ENCODE data around the gene TMEM51.

DNA sequence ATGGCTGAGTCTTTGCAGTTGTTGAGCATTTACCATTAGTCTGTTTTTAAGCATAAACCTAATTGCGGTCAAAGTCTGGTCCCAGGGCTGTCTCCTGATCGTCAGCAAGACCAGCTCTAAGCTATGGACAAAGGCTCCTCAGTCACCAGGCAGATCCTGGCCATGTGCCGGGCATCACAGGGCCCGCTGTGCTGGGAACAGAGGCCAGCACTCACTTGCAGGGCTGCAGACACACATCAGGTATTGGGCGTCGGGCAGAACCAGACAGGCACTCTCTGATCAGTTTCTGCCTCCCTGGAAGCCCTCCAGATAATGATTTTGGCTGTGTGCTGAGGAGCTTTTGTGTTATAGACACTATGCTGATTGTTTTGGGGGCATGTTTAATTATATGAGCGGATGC lies 26.6 kb downstream of the TMEM51 start:
- TF ChIP-seq, protein P1, sequence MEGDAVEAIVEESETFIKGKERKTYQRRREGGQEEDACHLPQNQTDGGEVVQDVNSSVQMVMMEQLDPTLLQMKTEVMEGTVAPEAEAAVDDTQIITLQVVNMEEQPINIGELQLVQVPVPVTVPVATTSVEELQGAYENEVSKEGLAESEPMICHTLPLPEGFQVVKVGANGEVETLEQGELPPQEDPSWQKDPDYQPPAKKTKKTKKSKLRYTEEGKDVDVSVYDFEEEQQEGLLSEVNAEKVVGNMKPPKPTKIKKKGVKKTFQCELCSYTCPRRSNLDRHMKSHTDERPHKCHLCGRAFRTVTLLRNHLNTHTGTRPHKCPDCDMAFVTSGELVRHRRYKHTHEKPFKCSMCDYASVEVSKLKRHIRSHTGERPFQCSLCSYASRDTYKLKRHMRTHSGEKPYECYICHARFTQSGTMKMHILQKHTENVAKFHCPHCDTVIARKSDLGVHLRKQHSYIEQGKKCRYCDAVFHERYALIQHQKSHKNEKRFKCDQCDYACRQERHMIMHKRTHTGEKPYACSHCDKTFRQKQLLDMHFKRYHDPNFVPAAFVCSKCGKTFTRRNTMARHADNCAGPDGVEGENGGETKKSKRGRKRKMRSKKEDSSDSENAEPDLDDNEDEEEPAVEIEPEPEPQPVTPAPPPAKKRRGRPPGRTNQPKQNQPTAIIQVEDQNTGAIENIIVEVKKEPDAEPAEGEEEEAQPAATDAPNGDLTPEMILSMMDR (IDR thresholded peaks at IDR 0.05): no peak
- TF ChIP-seq POLR2A (IDR thresholded peaks at IDR 0.05): no peak
- no peak for TF ChIP-seq POLR2AphosphoS5 (IDR thresholded peaks at IDR 0.05)

All from breast epithelium (tissue), 3 donors.